GM12878 (cell line): ENCODE data around the gene MED25. TPM values are rescaled to one million over a fixed set of nuclear protein-coding genes. Genes with fewer than 3 reads are reported as not detected.

ENCODE experiments used
- ATAC-seq: fragments of 200-7000 bp; cut with Tn5 transposase; 3 replicates; pipeline ENCODE4 v1.9.1; 2020; ENCODE audit warnings: mild to moderate bottlenecking, moderate library complexity
- BruUV-seq: library from RNA; stranded (reverse); fragments of 400-500 nt; replicated peaks from 2 replicates; lab custom pipeline; 2021; lab: Mats Ljungman, UMichigan
- CTCF ChIA-PET: fragments of 300-600 bp; sonication (Branson Sonifier 250); formaldehyde crosslinking; extraction: SDS; loops from one replicate; lab custom pipeline; 2021; ENCODE audit warnings: inconsistent platforms; lab: Yijun Ruan, JAX
- POLR2A ChIA-PET: fragments of 350-600 bp; formaldehyde crosslinking; extraction: SDS; loops from one replicate; lab custom pipeline; 2021; ENCODE audit warnings: inconsistent platforms; lab: Charles Lee
- RAD21 ChIA-PET: fragments of 300-600 bp; sonication (Branson Sonifier 250); formaldehyde crosslinking; loops from one replicate; lab custom pipeline; 2023; ENCODE audit warnings: antibody characterized with exemption; ENCODE audit not compliant: unreplicated experiment; lab: Charles Lee
- SMC1A ChIA-PET: fragments of 300-600 bp; sonication (Branson Sonifier 250); formaldehyde crosslinking; loops from one replicate; lab custom pipeline; 2023; ENCODE audit not compliant: unreplicated experiment, uncharacterized antibody; lab: Charles Lee
- DNase-seq: peaks from one replicate; pipeline ENCODE4 v3.0.0-alpha.2; 2011; ENCODE audit warnings: low read depth, low spot score
- FAIRE-seq: peaks from 3 replicates; lab custom pipeline; 2011; peaks lifted over from hg19 to GRCh38; lab: Jason Lieb, UNC
- H2AFZ ChIP-seq: 2 replicates; pipeline ENCODE4 v1.6.0; 2011; ENCODE audit warnings: low read depth, low read length, control low read depth; ENCODE audit not compliant: control insufficient read depth
- H3K27ac ChIP-seq: 2 replicates; pipeline ENCODE4 v1.5.1; 2011; ENCODE audit warnings: control low read depth; ENCODE audit not compliant: control insufficient read depth, insufficient read depth
- H3K27me3 ChIP-seq, 2 experiments: replicated peaks in 1 of 2; 2 replicates each; pipeline versions ENCODE4 v1.6.0 to v1.6.1; 2011; ENCODE audit warnings: low read length in 1 of 2; ENCODE audit not compliant: control insufficient read depth in 2 of 2, insufficient read depth in 2 of 2
- H3K36me3 ChIP-seq, 2 experiments: 2 replicates each; pipeline ENCODE4 v1.5.1; 2011; ENCODE audit warnings: low read length in 1 of 2; ENCODE audit not compliant: control insufficient read depth in 2 of 2, insufficient read depth in 2 of 2
- H3K4me1 ChIP-seq: 2 replicates; pipeline ENCODE4 v1.6.1; 2011; ENCODE audit warnings: mild to moderate bottlenecking, low read length, moderate library complexity, mixed read lengths; ENCODE audit not compliant: control insufficient read depth, insufficient read depth
- H3K4me2 ChIP-seq: 2 replicates; pipeline ENCODE4 v1.6.0; 2011; ENCODE audit warnings: control low read depth; ENCODE audit not compliant: control insufficient read depth, insufficient read depth
- H3K4me3 ChIP-seq: fragments of 200-600 bp; sonication (generic); 2 replicates; pipeline ENCODE4 v1.5.1; 2016
- H3K79me2 ChIP-seq: 2 replicates; pipeline ENCODE4 v1.6.0; 2011; ENCODE audit warnings: low read length; ENCODE audit not compliant: control insufficient read depth, insufficient read depth
- H3K9ac ChIP-seq: 2 replicates; pipeline ENCODE4 v1.8.0; 2011; ENCODE audit warnings: low read length, control low read depth, mixed read lengths; ENCODE audit not compliant: control insufficient read depth, insufficient read depth
- H3K9me3 ChIP-seq: replicated peaks from 3 replicates; pipeline ENCODE4 v1.5.1; 2011; ENCODE audit warnings: mild to moderate bottlenecking, low read length; ENCODE audit not compliant: control insufficient read depth, insufficient read depth
- H4K20me1 ChIP-seq: 2 replicates; pipeline ENCODE4 v1.6.0; 2011; ENCODE audit not compliant: control insufficient read depth, insufficient read depth
- CBX3 ChIP-seq: fragments of 200-600 bp; sonication (generic); IDR thresholded peaks from 2 replicates; pipeline ENCODE4 v1.6.1; 2016; ENCODE audit warnings: low read depth, borderline replicate concordance
- CREM ChIP-seq: IDR thresholded peaks from 2 replicates; pipeline ENCODE4 v1.6.1; 2014; ENCODE audit warnings: antibody characterized with exemption, low read depth
- MEF2B ChIP-seq: fragments of 450-650 bp; IDR thresholded peaks from 2 replicates; pipeline ENCODE4 v1.6.1; 2018; ENCODE audit warnings: mild to moderate bottlenecking, moderate library complexity; ENCODE audit not compliant: partially characterized antibody, poor library complexity, severe bottlenecking
- SMARCA5 ChIP-seq: fragments of 450-650 bp; IDR thresholded peaks from 2 replicates; pipeline ENCODE4 v1.6.1; 2017; ENCODE audit warnings: mild to moderate bottlenecking
- WGBS: methylation state at CpG from one replicate; pipeline ENCODE4 v1.1.6; 2016; ENCODE audit warnings: low lambda C conversion rate; ENCODE audit not compliant: insufficient replicate concordance, insufficient coverage; ENCODE audit errors: missing lambda C conversion rate; 5-methylcytosine and 5-hydroxymethylcytosine counted together
- in situ Hi-C: fragments of 300-500 bp; cut with MboI; formaldehyde crosslinking; loops from 9 replicates; pipeline ENCODE4 v1.14.3; 2018; ENCODE audit warnings: mixed read lengths
- intact Hi-C: fragments of 100-400 bp; cut with micrococcal nuclease; formaldehyde crosslinking; loops from one replicate; pipeline ENCODE4 v1.14.2; 2022; ENCODE audit not compliant: unreplicated experiment
- polyA plus RNA-seq, 11 experiments: library from polyadenylated mRNA; depleted of rRNA in 4 of 11; unstranded in 6 of 11; stranded (reverse) in 5 of 11; fragments of >200 nt; fragmentation: Nextera tagmentation in 4 of 11; fragmentation: Illumina TruSeq in 1 of 11; extraction: Ambion mirVana in 4 of 11; extraction: Trizol in 1 of 11; gene quantifications; 1 replicate in 1 of 11; 2 replicates in 10 of 11; pipeline versions ENCODE4 v1.2.1 to v1.2.3, GENCODE V29; 2011 to 2016; ENCODE audit warnings: inconsistent platforms in 2 of 11, missing spikeins in 2 of 11, low read depth in 1 of 11
- total RNA-seq, 4 experiments: library from RNA; depleted of rRNA in 3 of 4; stranded (reverse); fragments of >200 nt in 3 of 4; fragmentation: Illumina TruSeq in 1 of 4; extraction: Trizol in 1 of 4; gene quantifications; 2 replicates each; pipeline versions ENCODE4 v1.2.1 to v1.2.3, GENCODE V29; 2013 to 2021
- TF ChIP-seq, protein P1 (sequence below): fragments of 450-650 bp; formaldehyde crosslinking; IDR thresholded peaks from 2 replicates; pipeline ENCODE4 v1.5.0; 2022; ENCODE audit warnings: mild to moderate bottlenecking, missing genetic modification characterization

Gene MED25
- total and polyA plus RNA-seq, 10 of the 15 experiments (the other 5 are each of a cell fraction or from before 2014, with no cell fraction given): 3.5 to 53.9 (median 17.1) TPM

DNA sequence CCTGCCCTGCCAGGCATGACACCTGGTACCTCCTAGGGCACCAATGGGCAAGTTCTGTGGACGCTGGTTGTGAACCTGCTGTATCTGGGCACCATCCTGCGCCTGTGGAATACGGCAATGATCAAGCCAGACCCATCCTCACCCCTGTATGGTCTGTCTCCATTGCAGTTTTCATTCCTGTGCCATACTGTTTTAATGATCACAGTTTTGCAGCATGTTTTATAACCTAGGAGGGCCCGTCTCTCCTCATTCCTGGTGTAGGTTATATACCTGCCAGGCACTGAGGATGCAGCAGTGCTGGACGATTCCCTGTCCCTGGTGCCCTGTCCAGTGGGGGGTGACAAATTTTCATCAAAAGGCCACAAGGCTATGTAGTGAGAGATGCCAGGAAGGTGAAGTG is 65.0 kb downstream of the MED25 start:
- Histone ChIP-seq H2AFZ (no peak overlapping the region), H3K27me3 (no peaks in the 10 kb centered on the region), H3K36me3 (peaks cover 8 to 13% of the 10 kb centered on the region in 2 experiments), H3K9ac (no peak overlapping the region), H3K4me3 (no peak overlapping the region), H4K20me1 (no peaks in the 10 kb centered on the region), H3K4me1 (peaks cover 12% of the 10 kb centered on the region), H3K27ac (no peak overlapping the region), H3K79me2 (peaks cover 4% of the 10 kb centered on the region), H3K4me2 (no peak overlapping the region), H3K9me3 (no peaks in the 10 kb centered on the region; the same call in 2 of the 3 replicates)
- TF ChIP-seq SMARCA5 (peak; percentile 50; the same call in 1 of the 2 replicates), CREM (no peak), MEF2B (no peak), CBX3 (no peak)
- TF ChIP-seq, protein P1, sequence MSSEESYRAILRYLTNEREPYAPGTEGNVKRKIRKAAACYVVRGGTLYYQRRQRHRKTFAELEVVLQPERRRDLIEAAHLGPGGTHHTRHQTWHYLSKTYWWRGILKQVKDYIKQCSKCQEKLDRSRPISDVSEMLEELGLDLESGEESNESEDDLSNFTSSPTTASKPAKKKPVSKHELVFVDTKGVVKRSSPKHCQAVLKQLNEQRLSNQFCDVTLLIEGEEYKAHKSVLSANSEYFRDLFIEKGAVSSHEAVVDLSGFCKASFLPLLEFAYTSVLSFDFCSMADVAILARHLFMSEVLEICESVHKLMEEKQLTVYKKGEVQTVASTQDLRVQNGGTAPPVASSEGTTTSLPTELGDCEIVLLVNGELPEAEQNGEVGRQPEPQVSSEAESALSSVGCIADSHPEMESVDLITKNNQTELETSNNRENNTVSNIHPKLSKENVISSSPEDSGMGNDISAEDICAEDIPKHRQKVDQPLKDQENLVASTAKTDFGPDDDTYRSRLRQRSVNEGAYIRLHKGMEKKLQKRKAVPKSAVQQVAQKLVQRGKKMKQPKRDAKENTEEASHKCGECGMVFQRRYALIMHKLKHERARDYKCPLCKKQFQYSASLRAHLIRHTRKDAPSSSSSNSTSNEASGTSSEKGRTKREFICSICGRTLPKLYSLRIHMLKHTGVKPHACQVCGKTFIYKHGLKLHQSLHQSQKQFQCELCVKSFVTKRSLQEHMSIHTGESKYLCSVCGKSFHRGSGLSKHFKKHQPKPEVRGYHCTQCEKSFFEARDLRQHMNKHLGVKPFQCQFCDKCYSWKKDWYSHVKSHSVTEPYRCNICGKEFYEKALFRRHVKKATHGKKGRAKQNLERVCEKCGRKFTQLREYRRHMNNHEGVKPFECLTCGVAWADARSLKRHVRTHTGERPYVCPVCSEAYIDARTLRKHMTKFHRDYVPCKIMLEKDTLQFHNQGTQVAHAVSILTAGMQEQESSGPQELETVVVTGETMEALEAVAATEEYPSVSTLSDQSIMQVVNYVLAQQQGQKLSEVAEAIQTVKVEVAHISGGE (CRISPR knock-in tag): no peak
- RAD21 ChIA-PET: no interaction called here
- in situ Hi-C loops: loop anchor here (25.0 kb wide), 1 partner anchor 1246 kb away; the partner anchor contains the start of genes CA11 and DBP
- ATAC-seq: no peak
- FAIRE-seq: no peak
- CTCF ChIA-PET: no interaction called here
- 98% methylated on average over 5 of the region's 5 CpGs for WGBS
- intact Hi-C loops: no loop called here
- no peak for DNase-seq
- SMC1A ChIA-PET: interaction anchor here (1.0 to 1.1 kb wide), 2 partner anchors 12 to 29 kb away, joined by 3 read pairs; no protein-coding TSS in a partner anchor
- no TSS peak for BruUV-seq
- POLR2A ChIA-PET: interaction anchor here (1.0 kb wide), 2 partner anchors 10 to 24 kb away, joined by 3 read pairs; no protein-coding TSS in a partner anchor
